Fibroblast of skin of left quadriceps (primary cell): Measurements from ENCODE around the gene CROCC2.

Source experiments
- DNase-seq, 2 experiments: peaks; one replicate each; pipeline ENCODE4 v3.0.0-alpha.2; 2013; ENCODE audit warnings: low read depth in 2 of 2

CROCC2 gene

DNA sequence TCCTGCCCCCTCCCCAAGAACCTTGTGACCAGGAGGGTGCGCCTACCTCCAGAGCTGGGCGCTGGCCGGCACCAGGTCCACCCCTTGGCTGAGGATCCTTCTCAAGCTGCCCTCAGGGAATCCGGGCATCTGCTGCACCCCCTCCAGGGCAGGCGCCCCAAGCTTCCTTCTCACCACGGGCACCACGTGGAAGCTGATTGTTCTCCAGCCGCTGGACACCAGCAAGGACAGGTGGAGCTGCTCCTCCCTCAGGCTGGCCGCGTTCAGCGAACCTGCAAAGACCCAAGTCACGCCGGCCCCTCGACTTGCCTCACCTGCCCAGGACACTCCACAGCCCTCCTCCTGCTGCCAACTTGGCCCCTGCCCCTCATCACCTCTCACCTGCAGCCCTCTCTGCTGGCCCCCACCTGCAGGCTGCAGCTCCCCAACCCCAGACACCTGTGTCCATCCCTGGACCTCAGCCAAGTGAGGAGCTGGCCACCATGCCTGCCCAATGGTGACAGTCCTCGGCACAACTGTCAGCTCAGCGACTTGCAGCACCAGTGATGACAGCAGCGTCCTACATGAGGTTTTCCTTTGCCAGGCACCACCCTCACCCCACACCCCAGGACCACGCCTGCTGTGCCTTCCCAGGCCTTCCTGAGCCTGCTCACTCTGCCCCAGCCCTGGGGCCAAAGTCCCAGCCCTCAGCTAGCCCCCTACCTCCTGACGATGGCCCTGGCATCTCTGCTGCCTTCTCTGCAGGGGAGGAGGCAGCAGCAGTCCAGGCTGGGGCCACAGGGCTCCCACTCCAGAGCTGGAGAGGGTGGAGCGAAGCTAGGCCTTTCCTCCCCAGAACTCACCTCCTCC, 14.4 kb upstream of the CROCC2 start:
- no peak for DNase-seq

DNA sequence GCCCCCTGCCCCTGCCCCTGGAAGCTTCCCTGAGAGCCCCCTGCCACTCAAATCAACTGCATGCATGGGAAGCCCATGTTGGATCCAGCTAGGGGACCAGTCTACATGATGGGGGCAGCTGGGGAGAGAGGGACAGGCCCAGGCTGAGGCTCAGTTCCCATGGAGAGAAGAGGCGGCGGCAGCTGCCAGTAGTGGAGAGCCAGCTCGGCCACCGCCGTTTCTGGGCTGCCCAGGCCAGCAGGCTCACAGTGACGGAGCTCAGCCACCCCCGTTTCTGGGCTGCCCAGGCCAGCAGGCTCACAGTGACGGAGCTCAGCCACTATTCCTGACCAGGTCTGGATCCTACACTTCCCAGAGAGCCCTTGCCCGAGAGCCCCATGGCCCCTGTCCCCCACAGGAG, 13.8 kb upstream of the CROCC2 start:
- DNase-seq, result no peak

DNA sequence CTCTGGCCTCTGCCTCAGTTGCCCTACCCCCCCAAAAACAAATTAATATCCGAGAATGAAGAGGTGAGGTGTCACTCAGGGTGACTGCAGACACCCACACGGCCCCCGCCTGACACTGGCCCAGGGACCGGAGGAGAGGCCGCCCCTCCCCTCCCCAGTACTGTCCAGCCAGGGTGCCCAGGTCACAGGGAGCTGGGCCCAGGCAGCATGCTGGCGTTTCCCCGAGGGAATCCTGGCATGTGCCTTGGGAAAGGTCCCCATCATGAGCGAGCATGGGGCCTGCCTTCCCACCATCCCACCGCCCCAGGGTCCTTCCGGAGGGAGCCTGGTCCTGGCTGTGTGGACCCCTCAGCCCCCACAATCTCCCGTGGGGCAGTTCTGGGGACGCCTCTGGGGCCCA, 13.2 kb upstream of the CROCC2 start:
- no peak for DNase-seq

DNA sequence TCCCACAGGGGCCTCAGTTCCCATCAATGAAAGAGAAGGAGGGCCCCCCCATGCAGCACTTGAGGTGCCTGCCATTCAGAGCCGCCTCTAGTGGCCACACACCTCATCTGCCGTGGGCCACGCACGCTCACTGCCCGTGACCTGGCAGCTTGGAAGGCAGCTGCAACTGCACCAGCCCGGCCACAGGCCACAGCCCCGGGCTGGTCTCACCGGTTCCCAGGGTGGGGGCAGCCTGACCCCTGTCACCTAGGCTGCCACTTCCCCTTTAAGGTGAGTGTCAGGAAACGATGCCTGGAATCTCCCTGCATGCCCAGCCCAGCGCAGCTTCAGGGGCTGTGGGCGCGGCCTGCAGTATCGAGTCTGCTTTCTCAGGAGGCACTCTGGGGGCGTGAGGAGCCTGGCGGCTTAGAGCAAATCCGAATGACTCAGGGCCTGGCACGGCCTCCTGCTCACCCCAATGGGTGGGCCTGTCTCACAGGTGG, 12.7 kb upstream of the CROCC2 start:
- no peak for DNase-seq

DNA sequence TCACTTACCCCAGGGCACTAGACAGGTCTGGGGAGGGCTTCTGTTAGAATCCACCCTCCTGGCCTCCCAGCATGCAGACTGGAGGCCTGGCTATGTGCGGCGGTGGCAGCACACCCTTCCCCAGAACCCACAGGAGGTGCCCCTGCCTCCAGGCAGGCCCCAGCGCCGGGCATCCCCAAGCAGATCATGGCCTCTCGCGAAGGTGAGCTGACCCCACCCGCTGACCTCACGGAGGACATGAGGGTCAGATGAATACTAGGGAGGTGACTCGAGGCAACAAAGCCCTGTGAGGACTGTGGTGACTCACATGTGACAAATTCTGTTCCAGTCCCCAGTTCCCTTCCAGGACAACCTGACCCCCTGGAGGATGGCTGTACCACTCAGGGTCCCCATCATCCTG, 12.1 kb upstream of the CROCC2 start:
- no peak for DNase-seq

DNA sequence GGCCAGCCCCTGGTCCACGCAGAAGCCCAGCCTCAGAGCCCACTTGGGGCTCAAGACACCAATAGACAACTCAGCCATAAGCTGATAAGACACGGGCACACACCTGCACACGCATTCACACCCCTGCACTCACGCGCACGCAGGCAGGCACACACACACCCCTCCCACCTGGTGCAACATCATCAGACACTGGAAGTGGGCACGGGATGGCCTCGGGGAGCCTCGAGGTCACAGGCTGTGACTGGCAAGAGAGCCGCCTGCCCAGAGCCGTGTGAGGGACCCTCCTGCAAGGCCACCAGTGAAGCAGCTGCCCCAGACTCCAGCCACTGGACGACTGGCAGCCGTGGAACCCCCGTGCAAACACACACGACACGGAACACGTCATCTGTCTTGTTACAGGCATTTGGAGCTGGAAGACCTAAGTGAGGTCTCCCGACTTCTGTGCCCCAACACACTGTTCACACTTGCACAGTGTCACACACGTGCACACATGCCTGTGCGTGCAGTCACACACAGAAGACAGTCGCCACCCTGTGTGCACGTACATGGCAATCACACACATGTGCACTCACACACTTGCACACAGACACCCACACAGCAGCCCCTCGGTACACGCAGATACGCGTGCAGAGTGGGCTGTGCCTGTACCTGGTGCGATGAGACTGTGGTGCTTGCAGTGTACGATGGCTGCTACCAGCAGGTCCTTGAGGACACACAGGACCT, 11.1 kb upstream of the CROCC2 start:
- no peak for DNase-seq

DNA sequence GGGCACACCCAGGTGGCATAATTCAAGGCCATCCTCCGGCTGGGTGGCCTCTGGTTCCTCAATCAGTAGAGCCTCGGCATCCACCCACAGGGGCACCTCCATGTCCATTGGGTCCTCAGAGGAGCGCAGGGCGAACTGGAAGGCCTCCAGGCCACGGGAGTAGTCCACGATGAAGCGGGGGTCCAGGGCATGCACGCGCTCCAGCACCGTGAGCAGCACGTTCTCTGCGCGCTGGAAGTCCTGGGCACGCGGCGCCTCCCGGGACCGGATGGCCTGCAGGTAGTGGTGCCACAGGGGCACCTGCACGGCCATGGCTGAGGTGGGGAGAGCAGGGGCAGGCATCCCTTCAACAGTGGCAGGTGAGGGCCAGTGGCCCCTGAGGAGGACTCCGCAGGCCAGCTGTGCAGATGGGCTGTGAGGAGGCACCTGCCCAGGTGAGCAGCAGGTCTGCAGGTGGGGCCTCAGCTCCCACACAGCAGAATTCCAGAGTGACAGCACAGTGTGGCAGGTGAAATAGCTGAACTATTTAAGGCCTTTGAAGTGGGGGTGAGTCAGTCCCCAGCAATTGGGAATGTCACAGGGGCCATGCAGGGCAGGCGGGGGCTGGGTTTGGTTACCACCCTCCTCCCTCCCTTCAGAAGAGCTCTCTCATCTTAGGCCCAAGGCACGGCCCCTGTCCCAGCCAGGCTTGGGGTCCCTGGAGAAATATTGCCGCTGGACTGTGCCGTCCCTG, 10.3 kb upstream of the CROCC2 start, which contains the start of gene MAB21L4:
Gene MAB21L4, minus strand, starts transcription at position 501 of the 733 bp plus-strand sequence. Its CDS starts 159 bp downstream, at position 342.
- no peak for DNase-seq

DNA sequence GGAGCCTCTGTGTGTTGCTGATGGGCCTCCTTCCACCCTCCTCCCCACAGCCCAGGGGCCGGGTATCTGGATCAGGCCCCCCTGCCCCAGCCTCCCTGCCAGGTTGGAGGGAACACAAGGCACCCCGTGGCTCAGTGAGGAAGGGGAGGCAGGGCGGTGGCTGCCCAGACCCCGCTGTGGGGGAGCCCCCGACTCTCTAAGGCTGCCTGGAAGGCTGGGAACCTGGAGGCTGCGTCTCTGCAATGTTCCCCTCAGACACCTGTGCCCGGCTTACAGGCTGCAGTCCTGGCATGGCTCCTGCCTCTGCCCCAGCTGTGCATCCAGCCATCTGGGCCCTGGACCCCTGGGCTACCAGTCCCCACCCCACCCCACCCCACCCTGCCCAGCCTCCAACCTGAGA, 9.7 kb upstream of the CROCC2 start:
- no peak for DNase-seq

DNA sequence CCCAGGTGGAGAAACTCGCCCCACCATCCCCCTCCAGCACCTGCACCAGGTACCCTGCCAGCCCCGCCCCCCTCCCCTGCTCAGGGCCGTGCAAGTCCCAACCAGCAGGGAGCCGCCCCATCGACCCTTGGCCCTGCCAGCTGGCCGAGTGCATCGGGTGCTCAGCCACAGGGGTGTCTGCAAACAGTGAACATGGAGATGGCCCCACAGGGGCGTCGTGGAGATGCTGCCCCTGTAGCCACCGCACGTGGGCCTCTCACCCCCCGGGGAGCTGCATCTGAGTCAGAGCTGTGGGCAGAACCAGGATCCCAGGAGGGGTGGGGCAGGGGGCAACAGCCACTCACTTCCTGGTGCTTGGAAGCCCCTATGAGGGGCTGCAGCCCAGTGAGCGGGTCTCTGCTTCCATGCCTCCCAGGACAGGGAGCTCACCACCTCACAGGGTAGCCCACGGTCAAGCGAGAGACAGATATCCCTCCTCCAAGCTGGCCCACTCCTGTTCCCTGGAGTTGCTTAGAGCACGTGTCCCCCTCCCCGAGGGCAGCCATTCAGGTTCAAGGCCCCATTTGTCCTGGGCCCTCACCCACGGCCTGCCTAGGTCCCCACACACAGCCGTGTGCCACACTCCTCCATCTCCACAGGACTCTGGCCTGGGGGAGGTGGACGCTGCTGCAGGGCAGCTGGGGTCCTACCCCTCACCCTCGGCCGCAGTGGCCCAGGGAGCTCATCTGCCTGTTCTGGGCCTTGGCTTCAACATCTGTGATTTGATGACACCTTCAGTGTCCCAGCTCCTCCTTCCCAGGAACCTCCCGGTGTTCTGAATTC, 9.1 kb upstream of the CROCC2 start:
- DNase-seq, result no peak

DNA sequence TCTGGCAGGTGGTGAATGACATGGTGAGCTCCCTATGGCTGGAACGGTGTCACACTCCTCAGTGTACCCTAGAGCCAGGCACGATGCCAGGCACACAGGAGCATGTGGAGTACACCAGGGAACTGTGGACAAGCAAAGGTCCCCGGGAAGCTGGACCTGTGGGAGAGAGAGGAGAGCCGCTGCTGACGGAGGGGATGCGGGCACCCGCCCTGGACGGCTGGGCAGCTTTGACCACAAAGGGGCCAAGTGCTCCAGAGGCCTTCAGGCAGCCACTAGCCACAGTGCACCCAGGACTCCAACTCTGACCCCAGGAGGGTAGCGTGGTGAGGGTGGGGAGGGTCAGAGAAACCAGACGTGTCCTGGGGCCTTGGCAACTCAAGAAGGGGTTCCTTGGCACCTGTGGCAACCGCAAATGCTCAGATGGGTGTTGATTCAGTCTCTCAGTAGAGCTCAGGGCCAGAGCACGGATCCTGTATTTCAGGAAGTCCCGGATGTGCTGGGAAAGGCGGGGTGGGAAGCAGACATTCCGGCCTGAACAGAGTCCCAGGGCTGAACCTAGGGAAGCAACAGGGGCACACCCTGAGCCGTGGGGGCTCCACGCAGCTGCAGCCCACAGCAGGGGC, 7.9 kb upstream of the CROCC2 start:
- no peak for DNase-seq

DNA sequence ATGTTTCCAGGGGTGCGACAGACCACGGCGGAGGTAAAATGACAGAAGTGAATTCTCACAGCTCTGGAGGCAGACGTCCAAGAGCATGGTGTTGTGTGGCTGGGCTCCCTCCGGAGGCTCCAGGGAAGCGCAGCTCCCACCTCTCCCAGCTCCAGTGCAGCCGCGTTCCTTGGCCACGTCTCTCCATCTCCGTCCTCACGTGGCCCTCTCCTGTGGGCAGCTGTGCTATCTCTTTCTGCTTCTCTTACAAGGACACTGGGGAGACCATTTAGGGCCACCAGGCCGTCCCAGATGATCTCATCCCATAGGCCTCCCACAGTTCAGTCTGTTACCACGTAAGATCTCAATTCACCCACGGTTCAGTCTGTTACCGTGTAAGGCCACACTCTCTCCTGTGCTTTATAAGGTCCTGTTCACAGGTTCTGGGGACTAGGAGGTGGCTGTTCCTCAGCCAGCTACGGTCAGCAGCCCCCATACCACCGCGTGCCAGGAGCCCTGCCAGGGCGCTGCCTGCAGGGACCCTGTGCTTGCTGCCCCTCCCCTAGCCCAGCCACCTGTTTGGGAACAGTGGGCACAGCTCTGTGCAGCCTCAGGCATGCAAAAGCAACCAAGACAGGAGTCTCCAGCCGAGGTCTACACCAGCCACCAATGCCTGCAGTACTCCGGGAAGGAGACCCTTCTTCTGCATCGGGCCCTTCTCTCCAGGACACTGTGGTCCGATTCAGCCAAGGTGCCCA, 7.2 kb upstream of the CROCC2 start:
- no peak for DNase-seq

DNA sequence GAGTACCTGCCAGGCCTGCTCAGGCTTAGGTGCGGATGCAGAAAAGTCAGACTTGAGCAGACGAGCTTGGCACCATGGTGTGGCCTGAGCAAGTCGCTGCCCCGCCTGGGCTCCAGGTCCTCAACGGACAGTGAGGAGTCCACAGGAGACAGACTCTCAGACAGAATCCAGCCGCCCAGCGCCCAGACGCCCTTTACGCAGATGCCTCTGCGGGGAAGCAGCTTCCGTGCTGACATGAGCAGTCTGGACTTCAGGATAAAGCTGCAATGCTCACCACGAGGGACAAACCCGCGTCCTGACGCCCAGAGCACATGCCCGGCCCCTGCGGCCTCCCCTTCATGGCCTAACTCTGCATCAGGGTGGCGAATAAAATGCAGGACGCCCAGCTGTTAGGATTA, 6.7 kb upstream of the CROCC2 start:
- DNase-seq, result no peak

DNA sequence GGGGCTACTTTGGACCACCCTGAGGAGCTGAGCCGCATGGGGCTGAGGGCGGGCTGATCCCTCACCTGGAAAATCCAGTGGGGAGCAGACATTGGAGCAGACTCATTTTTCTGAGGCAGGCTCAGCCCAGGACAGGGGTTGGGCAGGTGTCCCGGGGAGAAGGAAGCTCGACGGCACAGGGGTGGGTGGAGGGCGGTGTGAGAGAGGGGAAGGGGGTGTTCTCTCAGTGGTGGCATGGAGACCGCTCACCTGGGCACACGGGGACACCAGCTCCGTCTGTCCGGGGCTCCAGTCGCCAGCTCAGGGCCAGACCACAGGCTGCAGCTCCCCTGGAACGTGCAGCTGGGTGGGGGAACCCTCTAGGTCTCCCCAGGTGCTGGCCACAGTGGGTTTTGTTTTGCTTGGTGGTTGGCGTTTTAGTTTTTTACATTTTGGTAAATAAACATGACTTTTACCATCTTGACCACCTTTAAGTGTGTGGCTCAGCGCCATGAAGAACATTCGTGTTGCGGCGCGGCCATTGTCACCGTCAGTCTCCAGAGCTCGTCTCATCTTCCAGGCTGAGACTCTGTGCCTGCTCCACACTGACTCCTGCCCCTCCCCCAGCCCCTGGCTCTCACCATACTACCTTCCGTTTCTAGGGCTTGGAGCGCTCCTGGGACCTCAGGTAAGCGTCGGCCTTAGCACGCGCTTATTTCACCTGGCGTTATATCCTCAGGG, 5.8 kb upstream of the CROCC2 start:
- DNase-seq, result no peak

DNA sequence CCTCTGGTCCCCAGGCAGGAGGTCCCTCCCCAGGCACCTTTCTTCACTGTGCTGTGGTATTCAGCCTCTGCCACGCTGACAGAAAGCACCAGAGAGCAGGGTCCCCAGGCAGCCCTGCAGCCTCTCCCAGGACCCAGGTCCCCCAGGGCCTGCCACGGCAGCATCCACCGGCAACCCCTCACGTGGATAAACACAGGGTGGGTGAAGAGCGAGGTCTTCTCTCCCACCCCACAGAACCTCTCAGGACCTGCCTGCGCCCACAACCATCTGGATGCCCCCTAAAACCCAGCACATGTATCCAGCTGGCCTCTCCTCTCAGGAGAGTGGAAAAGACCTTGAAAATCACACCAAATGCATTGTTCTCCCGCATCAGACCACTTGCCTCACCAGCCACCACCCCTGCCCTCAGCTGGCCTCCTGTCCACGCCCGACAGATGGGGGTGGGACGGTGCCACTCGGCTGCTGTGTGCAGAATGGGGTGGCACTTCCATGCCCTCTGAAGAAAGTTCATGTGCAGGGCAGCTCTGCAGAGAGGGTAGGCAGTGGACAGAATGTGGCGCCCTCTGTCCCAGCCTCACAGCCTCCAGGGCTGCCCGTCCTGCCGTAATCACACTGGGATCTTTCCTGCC, 4.0 kb upstream of the CROCC2 start:
- no peak for DNase-seq

DNA sequence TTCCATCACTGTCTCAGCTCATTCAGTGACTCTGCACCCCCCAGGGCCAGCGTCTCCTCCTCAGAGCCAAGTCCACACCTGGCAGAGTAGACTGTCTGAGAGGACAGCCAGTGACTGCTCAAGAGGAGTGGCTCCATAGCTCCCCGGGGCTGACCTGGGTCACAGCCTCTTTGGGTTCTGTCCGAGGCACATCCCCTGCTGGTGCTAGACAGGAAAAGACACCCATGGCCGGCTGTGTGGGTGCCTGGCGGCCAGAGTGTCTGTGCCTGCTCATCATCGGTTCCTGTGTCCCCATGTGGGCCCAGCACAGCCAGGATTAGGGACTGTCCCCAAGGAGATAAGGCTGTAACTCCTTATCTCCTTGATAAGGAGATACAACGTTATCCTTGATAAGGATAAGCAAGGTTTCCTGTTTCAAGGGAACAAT, 3.5 kb upstream of the CROCC2 start:
- DNase-seq, result no peak

DNA sequence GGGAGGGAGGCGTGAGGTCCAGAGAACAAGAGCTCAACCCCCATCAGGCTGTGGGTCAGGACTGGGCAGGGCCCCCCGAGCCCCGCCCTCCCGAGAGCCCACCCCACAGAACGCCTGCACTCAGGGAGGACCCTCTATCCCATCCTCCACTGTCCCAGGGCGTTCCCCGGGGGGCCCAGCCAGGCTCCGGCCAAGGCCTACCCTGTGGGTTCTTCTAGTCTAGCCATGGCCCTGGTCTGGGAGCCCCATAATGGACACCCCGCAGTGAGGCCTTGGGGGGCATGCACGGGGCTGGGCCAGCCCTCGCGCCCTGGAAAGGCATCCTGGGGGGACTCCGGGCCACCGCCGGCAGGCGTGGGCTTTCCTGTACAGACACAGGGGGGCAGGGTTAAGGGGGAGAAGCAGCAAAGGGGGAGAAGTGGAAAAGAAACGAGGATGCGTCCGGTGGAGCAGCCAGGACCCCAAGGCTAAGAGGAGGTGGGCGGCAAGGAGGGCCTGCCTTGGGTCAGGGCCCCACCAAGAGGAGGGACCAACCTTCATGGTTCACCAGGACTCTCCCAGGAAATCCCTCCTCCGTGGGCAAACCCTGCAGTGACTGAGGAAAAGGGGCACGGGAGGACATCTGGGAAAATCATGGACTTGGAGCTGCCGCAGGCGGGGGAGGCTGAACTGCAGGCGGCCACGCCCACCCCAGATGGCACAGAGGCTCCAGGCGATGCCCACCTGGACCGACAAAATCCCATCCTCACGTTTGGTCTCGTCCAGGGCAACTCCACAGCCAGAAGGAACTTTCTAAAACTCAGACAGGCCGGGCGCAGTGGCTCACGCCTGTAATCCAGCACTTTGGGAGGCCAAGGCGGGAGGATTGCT, 2.7 kb upstream of the CROCC2 start:
- DNase-seq, result no peak

DNA sequence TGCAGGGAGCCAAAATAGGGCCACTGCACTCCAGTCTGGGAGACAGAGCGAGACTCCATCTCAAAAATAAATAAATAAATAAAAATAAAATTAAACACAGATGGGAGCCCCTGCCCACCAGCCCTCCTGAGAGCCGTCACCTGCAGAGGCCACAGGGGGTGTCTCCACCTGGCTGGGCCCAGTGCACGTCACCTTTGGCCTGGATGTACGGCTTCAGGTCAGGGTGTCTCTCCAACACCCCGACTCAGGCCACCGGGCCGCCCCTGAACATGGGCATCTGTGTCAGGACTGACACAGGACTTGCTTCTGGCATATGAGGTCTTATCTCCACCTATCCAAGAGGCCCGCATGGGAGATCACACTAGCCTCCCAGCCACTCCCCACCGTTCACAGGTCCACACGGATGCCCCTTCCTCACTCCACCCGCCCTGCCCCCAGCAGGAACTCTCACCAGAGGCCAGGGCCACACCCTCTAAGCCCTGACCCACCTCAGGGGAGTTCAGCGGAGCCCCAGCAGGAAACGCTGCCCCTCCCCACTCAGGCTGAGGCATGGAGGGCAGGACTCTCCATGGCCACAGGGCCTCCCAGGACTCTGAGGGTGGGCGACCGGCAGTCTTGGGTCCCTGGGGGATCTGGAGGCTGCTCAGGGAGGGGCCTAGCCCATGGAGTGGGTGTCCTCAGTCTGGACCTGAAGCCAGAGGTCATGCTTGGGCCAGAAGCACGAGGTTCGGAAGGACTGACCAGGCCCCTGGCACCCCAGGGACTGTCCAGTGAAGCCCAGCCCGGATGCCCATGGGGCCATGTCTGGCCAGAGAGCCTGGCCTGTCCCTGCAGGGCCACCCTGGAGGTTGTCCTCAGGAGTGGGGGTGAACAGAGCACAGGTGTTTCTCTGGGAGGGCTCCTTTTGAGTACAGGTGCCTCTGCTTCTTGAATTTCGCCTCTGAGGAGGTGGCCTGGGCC, 1.6 kb upstream of the CROCC2 start:
- no peak for DNase-seq
